Progenitor cell of endocrine pancreas (in vitro differentiated cells): Measurements from ENCODE around the gene GRID2. TPM values are rescaled to one million over a fixed set of nuclear protein-coding genes. Genes with fewer than 3 reads are reported as not detected.
A peak's percentile ranks its signal among the peaks of the same experiment; 100 is the strongest.
"Not testable (repeated sequence)": the region's sequence is repeated elsewhere in the genome, so short reads cannot be mapped to it uniquely, and the experiment has no call there.

Source experiments
- DNase-seq: peaks from one replicate; pipeline ENCODE4 v3.0.0; 2021; ENCODE audit warnings: low spot score; ENCODE audit not compliant: unreplicated experiment
- H3K27ac Mint-ChIP-seq: 2 replicates; pipeline ENCODE4 v1.8.0; 2021; ENCODE audit warnings: mild to moderate bottlenecking, moderate library complexity, mixed read lengths
- H3K27me3 Mint-ChIP-seq: 2 replicates; pipeline ENCODE4 v1.8.0; 2021; ENCODE audit warnings: mixed read lengths
- H3K36me3 Mint-ChIP-seq: 2 replicates; pipeline ENCODE4 v1.8.0; 2022; ENCODE audit warnings: mixed read lengths; ENCODE audit not compliant: insufficient read depth
- H3K4me1 Mint-ChIP-seq: 2 replicates; pipeline ENCODE4 v1.8.0; 2021; ENCODE audit warnings: low read depth, mixed read lengths
- H3K4me3 Mint-ChIP-seq: 2 replicates; pipeline ENCODE4 v1.8.0; 2021; ENCODE audit warnings: low read depth, mild to moderate bottlenecking, moderate library complexity, mixed read lengths
- H3K9me3 Mint-ChIP-seq: 2 replicates; pipeline ENCODE4 v1.8.0; 2021; ENCODE audit warnings: low read depth, mixed read lengths
- CTCF ChIP-seq: fragments of 200-600 bp; sonication (generic); IDR thresholded peaks from one replicate; pipeline ENCODE4 v1.5.0; 2021; ENCODE audit warnings: antibody characterized with exemption, mild to moderate bottlenecking; ENCODE audit not compliant: unreplicated experiment
- total RNA-seq: library from RNA; stranded (reverse); gene quantifications from 2 replicates; pipeline ENCODE4 v1.2.1, GENCODE V29; 2021

Gene GRID2
- total RNA-seq, 1 donor from 2014 or later = 0.69 TPM

- no peak overlapping the region for H3K27ac Mint-ChIP-seq
- no peak for DNase-seq
These were observed 1354.7 kb downstream of the GRID2 start for GRCh38 chr4:93658443-93658842.

GRCh38 chr4:93659629-93660028, 1355.9 kb downstream of the GRID2 start:
- Mint-ChIP-seq H3K4me1 (no peaks in the 10 kb centered on the region), H3K4me3 (no peak overlapping the region), H3K9me3 (no peaks in the 10 kb centered on the region), H3K36me3 (no peaks in the 10 kb centered on the region), H3K27ac (no peak overlapping the region), H3K27me3 (no peaks in the 10 kb centered on the region)
- TF ChIP-seq CTCF = no peak
- DNase-seq = no peak

More at GRCh38 chr4:93658443-93658842, 1354.7 kb downstream of the GRID2 start:
- Mint-ChIP-seq H3K36me3 (no peaks in the 10 kb centered on the region), H3K9me3 (no peaks in the 10 kb centered on the region), H3K27me3 (no peaks in the 10 kb centered on the region), H3K4me3 (no peak overlapping the region), H3K4me1 (no peaks in the 10 kb centered on the region)
- no peak for TF ChIP-seq CTCF

- H3K36me3 Mint-ChIP-seq = no peaks in the 10 kb centered on the region
These were observed 1356.3 kb downstream of the GRID2 start for GRCh38 chr4:93660036-93660435.

GRCh38 chr4:93670434-93670833, 1366.7 kb downstream of the GRID2 start:
- Mint-ChIP-seq H3K27me3 (no peaks in the 10 kb centered on the region), H3K36me3 (no peaks in the 10 kb centered on the region), H3K27ac (no peak overlapping the region), H3K9me3 (no peaks in the 10 kb centered on the region), H3K4me1 (no peaks in the 10 kb centered on the region), H3K4me3 (no peak overlapping the region)
- peak; percentile 16 for TF ChIP-seq CTCF
- no peak for DNase-seq

More at GRCh38 chr4:93660036-93660435, 1356.3 kb downstream of the GRID2 start:
- no peak for TF ChIP-seq CTCF
- no peak for DNase-seq
- Mint-ChIP-seq H3K9me3 (no peaks in the 10 kb centered on the region), H3K27me3 (no peaks in the 10 kb centered on the region), H3K4me3 (no peak overlapping the region), H3K27ac (no peak overlapping the region), H3K4me1 (no peaks in the 10 kb centered on the region)

- no peak for DNase-seq
- Mint-ChIP-seq H3K27ac (no peak overlapping the region), H3K27me3 (no peaks in the 10 kb centered on the region), H3K9me3 (peaks cover 3% of the 10 kb centered on the region), H3K4me1 (no peaks in the 10 kb centered on the region), H3K36me3 (no peaks in the 10 kb centered on the region), H3K4me3 (no peak overlapping the region)
- TF ChIP-seq CTCF = no peak
These were observed 1367.3 kb downstream of the GRID2 start for GRCh38 chr4:93671093-93671492.

- H3K4me3 Mint-ChIP-seq, H3K4me1 Mint-ChIP-seq, H3K9me3 Mint-ChIP-seq, H3K36me3 Mint-ChIP-seq, H3K27me3 Mint-ChIP-seq, H3K27ac Mint-ChIP-seq, DNase-seq: not testable (repeated sequence)
These were observed 1373.2 kb downstream of the GRID2 start for GRCh38 chr4:93676937-93677336.
